Upper lobe of right lung (tissue), 1 donor: ENCODE data around the gene LDHB. TPM values are rescaled to one million over a fixed set of nuclear protein-coding genes. Genes with fewer than 3 reads are reported as not detected.
A peak's percentile ranks its signal among the peaks of the same experiment; 100 is the strongest.

ENCODE experiments used
- ATAC-seq: fragments of 200-7000 bp; cut with Tn5 transposase; one replicate; pipeline ENCODE4 v1.9.1; 2020; ENCODE audit warnings: mild to moderate bottlenecking, moderate library complexity
- DNase-seq: peaks from one replicate; pipeline ENCODE4 v3.0.0-alpha.2; 2020
- H3K27ac ChIP-seq: fragments of 200-600 bp; one replicate; pipeline ENCODE4 v1.8.0; 2022
- H3K27me3 ChIP-seq: fragments of 200-600 bp; one replicate; pipeline ENCODE4 v1.8.0; 2022; ENCODE audit warnings: mild to moderate bottlenecking
- H3K36me3 ChIP-seq: fragments of 200-600 bp; one replicate; pipeline ENCODE4 v1.8.0; 2022
- H3K4me1 ChIP-seq: fragments of 200-600 bp; one replicate; pipeline ENCODE4 v1.8.0; 2022
- H3K4me3 ChIP-seq: fragments of 200-600 bp; one replicate; pipeline ENCODE4 v1.8.0; 2022; ENCODE audit warnings: mild to moderate bottlenecking
- H3K9me3 ChIP-seq: fragments of 200-600 bp; one replicate; pipeline ENCODE4 v1.8.0; 2022
- CTCF ChIP-seq: fragments of 200-600 bp; IDR thresholded peaks from one replicate; pipeline ENCODE4 v1.8.0; 2022; ENCODE audit warnings: antibody characterized with exemption
- intact Hi-C: fragments of 100-400 bp; cut with DNase I; formaldehyde crosslinking; loops from one replicate; pipeline ENCODE4 v1.11.0; 2022
- total RNA-seq: library from RNA; stranded (reverse); fragmentation: NEBNext Ultra II Directional; extraction: Animal tissue kit (Norgen Biotek cat#: 25700); gene quantifications from one replicate; pipeline ENCODE4 v1.2.1, GENCODE V29; 2021
- donor health status: DM: no; HTN: yes; CAD: no; lungs with severe emphysema.

Gene LDHB
- total RNA-seq, 1 donor from 2014 or later, result 410 TPM

GRCh38 chr12:21656905-21657325, 727 bp downstream of the LDHB start:
- peaks cover 18% of the 10 kb centered on the region for H3K4me1 ChIP-seq

GRCh38 chr12:21655591-21655990, 2.1 kb downstream of the LDHB start:
- H3K36me3 ChIP-seq, result peaks cover 40% of the 10 kb centered on the region
- DNase-seq (no peak), ATAC-seq (no peak)
- H3K27me3 ChIP-seq, result no peaks in the 10 kb centered on the region
- peak overlapping the region; percentile 89 for H3K4me3 ChIP-seq
- H3K9me3 ChIP-seq, result no peaks in the 10 kb centered on the region
- H3K4me1 ChIP-seq, result peaks cover 22% of the 10 kb centered on the region
- intact Hi-C loops, result no loop called here
- H3K27ac ChIP-seq, result no peak overlapping the region
- no peak for TF ChIP-seq CTCF

More at GRCh38 chr12:21656905-21657325, 727 bp downstream of the LDHB start:
- peaks cover 26% of the 10 kb centered on the region for H3K36me3 ChIP-seq
- H3K27ac ChIP-seq, result peak overlapping the region; percentile 91
- intact Hi-C loops, result no loop called here
- no peaks in the 10 kb centered on the region for H3K9me3 ChIP-seq
- no peaks in the 10 kb centered on the region for H3K27me3 ChIP-seq
- TF ChIP-seq CTCF, result no peak
- peak; percentile 63 for ATAC-seq
- peak overlapping the region; percentile 89 for H3K4me3 ChIP-seq
- peak; percentile 66 for DNase-seq

- Histone ChIP-seq H3K27ac (no peak overlapping the region), H3K27me3 (no peaks in the 10 kb centered on the region), H3K4me1 (peaks cover 22% of the 10 kb centered on the region), H3K36me3 (peaks cover 55% of the 10 kb centered on the region), H3K4me3 (no peak overlapping the region), H3K9me3 (no peaks in the 10 kb centered on the region)
- intact Hi-C loops, result no loop called here
- DNase-seq (no peak), ATAC-seq (no peak)
- TF ChIP-seq CTCF, result no peak
Observed at GRCh38 chr12:21651821-21652220, 5.8 kb downstream of the LDHB start.

GRCh38 chr12:21650997-21651396, 6.6 kb downstream of the LDHB start:
- no peaks in the 10 kb centered on the region for H3K27me3 ChIP-seq
- H3K36me3 ChIP-seq, result peaks cover 63% of the 10 kb centered on the region
- peaks cover 15% of the 10 kb centered on the region for H3K4me1 ChIP-seq
- H3K27ac ChIP-seq, result no peak overlapping the region
- no peak for TF ChIP-seq CTCF
- H3K4me3 ChIP-seq, result no peak overlapping the region
- intact Hi-C loops, result no loop called here
- DNase-seq (no peak), ATAC-seq (no peak)
- H3K9me3 ChIP-seq, result no peaks in the 10 kb centered on the region

GRCh38 chr12:21649034-21649433, 8.6 kb downstream of the LDHB start:
- Histone ChIP-seq H3K27me3 (no peaks in the 10 kb centered on the region), H3K9me3 (no peaks in the 10 kb centered on the region), H3K4me1 (peaks cover 4% of the 10 kb centered on the region), H3K36me3 (peaks cover 78% of the 10 kb centered on the region), H3K4me3 (no peak overlapping the region), H3K27ac (no peak overlapping the region)
- ATAC-seq (no peak), DNase-seq (no peak)
- no peak for TF ChIP-seq CTCF
- intact Hi-C loops, result no loop called here

GRCh38 chr12:21648378-21648777, 9.3 kb downstream of the LDHB start:
- H3K4me1 ChIP-seq, result peaks cover 4% of the 10 kb centered on the region
- no peaks in the 10 kb centered on the region for H3K27me3 ChIP-seq
- H3K4me3 ChIP-seq, result no peak overlapping the region
- intact Hi-C loops, result no loop called here
- no peak for TF ChIP-seq CTCF
- no peak overlapping the region for H3K27ac ChIP-seq
- H3K9me3 ChIP-seq, result no peaks in the 10 kb centered on the region
- no peak for ATAC-seq
- H3K36me3 ChIP-seq, result peaks cover 78% of the 10 kb centered on the region
- DNase-seq, result no peak
